ENCODE results near the gene NAT16. TPM values are rescaled to one million over a fixed set of nuclear protein-coding genes. Genes with fewer than 3 reads are reported as not detected.

NAT16 gene
- total RNA-seq, 2 experiments from 2014 or later: not detected

GRCh38 chr7:101161692-101162471 lies 18.2 kb downstream of the NAT16 start:
- Mint-ChIP-seq H3K27me3 (peaks cover 52% of the 10 kb centered on the region), H3K36me3 (ENCODE audit: low read depth) (peaks cover 38% of the 10 kb centered on the region), H3K4me3 (peak overlapping the region; percentile 77), H3K4me1 (ENCODE audit: low read depth) (peaks cover 20% of the 10 kb centered on the region), H3K27ac (no peak overlapping the region), H3K9me3 (no peaks in the 10 kb centered on the region)
- ChIA-PET POLR2A (interaction anchor here (0.6 kb wide), 1 partner anchor 30 kb away, joined by 3 read pairs; no protein-coding TSS in a partner anchor), CTCF (no interaction called here)
- Histone ChIP-seq H3K27me3 (ENCODE audit: control insufficient read depth in 1 of 2, insufficient read depth in 2 of 2, low read length in 2 of 2) (peaks cover 43 to 49% of the 10 kb centered on the region in 2 experiments), H3K9me3 (ENCODE audit: control insufficient read depth in 1 of 2, insufficient read depth in 1 of 2, low read length in 2 of 2) (peaks cover 0 to 28% of the 10 kb centered on the region in 2 experiments), H3K27ac (ENCODE audit: low read depth in 1 of 2, low read length in 2 of 2) (no peak overlapping the region), H3K4me3 (ENCODE audit: low read length) (no peak overlapping the region), H3K4me1 (ENCODE audit: insufficient read depth, low read length) (peaks cover 42% of the 10 kb centered on the region), H3K36me3 (ENCODE audit: insufficient read depth, low read length) (peaks cover 24% of the 10 kb centered on the region)
- intact Hi-C loops (cut with DNase I, micrococcal nuclease): loop anchor here in 1 of 2 experiments (5.0 kb wide), 1 partner anchor 455 kb away; the partner anchor contains the start of gene POP7
- TF ChIP-seq, protein P1, sequence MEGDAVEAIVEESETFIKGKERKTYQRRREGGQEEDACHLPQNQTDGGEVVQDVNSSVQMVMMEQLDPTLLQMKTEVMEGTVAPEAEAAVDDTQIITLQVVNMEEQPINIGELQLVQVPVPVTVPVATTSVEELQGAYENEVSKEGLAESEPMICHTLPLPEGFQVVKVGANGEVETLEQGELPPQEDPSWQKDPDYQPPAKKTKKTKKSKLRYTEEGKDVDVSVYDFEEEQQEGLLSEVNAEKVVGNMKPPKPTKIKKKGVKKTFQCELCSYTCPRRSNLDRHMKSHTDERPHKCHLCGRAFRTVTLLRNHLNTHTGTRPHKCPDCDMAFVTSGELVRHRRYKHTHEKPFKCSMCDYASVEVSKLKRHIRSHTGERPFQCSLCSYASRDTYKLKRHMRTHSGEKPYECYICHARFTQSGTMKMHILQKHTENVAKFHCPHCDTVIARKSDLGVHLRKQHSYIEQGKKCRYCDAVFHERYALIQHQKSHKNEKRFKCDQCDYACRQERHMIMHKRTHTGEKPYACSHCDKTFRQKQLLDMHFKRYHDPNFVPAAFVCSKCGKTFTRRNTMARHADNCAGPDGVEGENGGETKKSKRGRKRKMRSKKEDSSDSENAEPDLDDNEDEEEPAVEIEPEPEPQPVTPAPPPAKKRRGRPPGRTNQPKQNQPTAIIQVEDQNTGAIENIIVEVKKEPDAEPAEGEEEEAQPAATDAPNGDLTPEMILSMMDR (IDR thresholded peaks at IDR 0.05): no peak
- DNase-seq: no peak
- ATAC-seq (ENCODE audit: poor library complexity): no peak

DNA sequence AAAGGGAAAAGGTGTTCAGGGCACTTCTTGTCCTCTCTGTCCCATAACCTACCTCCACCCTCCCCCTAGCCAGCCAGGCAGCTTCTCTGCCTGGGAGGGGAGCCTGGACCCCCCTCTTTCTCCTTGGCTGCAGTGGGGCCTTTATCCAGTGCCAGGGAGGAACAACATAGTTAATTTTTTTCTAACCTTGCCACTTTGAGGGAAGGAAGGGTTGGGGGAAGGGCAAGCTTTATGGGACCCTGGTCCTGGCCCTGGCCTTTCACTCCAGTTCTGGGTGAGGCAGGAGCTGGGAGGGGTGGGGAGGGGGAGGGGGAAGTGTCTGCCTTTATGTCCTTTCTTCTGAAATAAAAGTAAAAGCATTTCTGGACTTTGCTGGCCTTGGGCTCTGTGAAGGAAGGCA lies 19.2 kb downstream of the NAT16 start:
- DNase-seq: no peak
- Histone ChIP-seq H3K9me3 (ENCODE audit: control insufficient read depth in 1 of 2, insufficient read depth in 1 of 2, low read length in 2 of 2) (peaks cover 0 to 24% of the 10 kb centered on the region in 2 experiments), H3K27ac (ENCODE audit: low read depth in 1 of 2, low read length in 2 of 2) (no peak overlapping the region), H3K4me1 (ENCODE audit: insufficient read depth, low read length) (peaks cover 34% of the 10 kb centered on the region), H3K27me3 (ENCODE audit: control insufficient read depth in 1 of 2, insufficient read depth in 2 of 2, low read length in 2 of 2) (peaks cover 36 to 41% of the 10 kb centered on the region in 2 experiments), H3K36me3 (ENCODE audit: insufficient read depth, low read length) (peaks cover 24% of the 10 kb centered on the region), H3K4me3 (ENCODE audit: low read length) (no peak overlapping the region)
- H3K27ac Mint-ChIP-seq: no peak overlapping the region
- ChIA-PET POLR2A (interaction anchor here (0.6 kb wide), 1 partner anchor 31 kb away, joined by 3 read pairs; no protein-coding TSS in a partner anchor), CTCF (no interaction called here)
- peaks cover 43% of the 10 kb centered on the region for H3K27me3 Mint-ChIP-seq
- intact Hi-C loops (cut with DNase I, micrococcal nuclease): loop anchor here in 1 of 2 experiments (5.0 kb wide), 1 partner anchor 454 kb away; the partner anchor contains the start of gene POP7
- TF ChIP-seq, protein P1 (IDR thresholded peaks at IDR 0.05): no peak
- no peak overlapping the region for H3K4me3 Mint-ChIP-seq
- no peaks in the 10 kb centered on the region for H3K9me3 Mint-ChIP-seq
- ATAC-seq (ENCODE audit: poor library complexity): no peak
- peaks cover 45% of the 10 kb centered on the region for H3K36me3 Mint-ChIP-seq (ENCODE audit: low read depth)
- H3K4me1 Mint-ChIP-seq (ENCODE audit: low read depth): peaks cover 14% of the 10 kb centered on the region

GRCh38 chr7:101159696-101160674 lies 20.1 kb downstream of the NAT16 start:
- ChIA-PET CTCF (no interaction called here), POLR2A (no interaction called here)
- Mint-ChIP-seq H3K27me3 (peaks cover 33% of the 10 kb centered on the region), H3K4me1 (ENCODE audit: low read depth) (peaks cover 13% of the 10 kb centered on the region), H3K36me3 (ENCODE audit: low read depth) (peaks cover 45% of the 10 kb centered on the region), H3K4me3 (no peak overlapping the region), H3K27ac (no peak overlapping the region), H3K9me3 (no peaks in the 10 kb centered on the region)
- intact Hi-C loops (cut with DNase I, micrococcal nuclease): loop anchor here in 1 of 2 experiments (5.0 kb wide), 1 partner anchor 453 kb away; the partner anchor contains the start of gene POP7
- Histone ChIP-seq H3K9me3 (ENCODE audit: control insufficient read depth in 1 of 2, insufficient read depth in 1 of 2, low read length in 2 of 2) (peaks cover 0 to 16% of the 10 kb centered on the region in 2 experiments), H3K27ac (ENCODE audit: low read depth in 1 of 2, low read length in 2 of 2) (no peak overlapping the region), H3K4me3 (ENCODE audit: low read length) (no peak overlapping the region), H3K36me3 (ENCODE audit: insufficient read depth, low read length) (peaks cover 24% of the 10 kb centered on the region), H3K27me3 (ENCODE audit: control insufficient read depth in 1 of 2, insufficient read depth in 2 of 2, low read length in 2 of 2) (peaks cover 31 to 34% of the 10 kb centered on the region in 2 experiments), H3K4me1 (ENCODE audit: insufficient read depth, low read length) (peaks cover 34% of the 10 kb centered on the region)
- DNase-seq (no peak), ATAC-seq (ENCODE audit: poor library complexity) (no peak)
- TF ChIP-seq, protein P1 (IDR thresholded peaks at IDR 0.05): no peak

Measured in CD4-positive, alpha-beta T cell (primary cell).